Neuronal stem cell (in vitro differentiated cells): ENCODE results near the gene CEP162.
"Not testable (repeated sequence)": the region's sequence is repeated elsewhere in the genome, so short reads cannot be mapped to it uniquely, and the experiment has no call there.

ENCODE experiments used
- DNase-seq: peaks from one replicate; pipeline ENCODE4 v3.0.0-alpha.2; 2013; ENCODE audit warnings: low spot score
- H2AFZ ChIP-seq: one replicate; pipeline ENCODE4 v1.6.1; 2013; ENCODE audit warnings: mild to moderate bottlenecking, low read length, inconsistent platforms
- H2AK5ac ChIP-seq: 2 replicates; pipeline ENCODE4 v1.6.1; 2013; ENCODE audit warnings: low read depth, mild to moderate bottlenecking, inconsistent platforms, low read length, moderate library complexity, mixed read lengths
- H2BK120ac ChIP-seq: 2 replicates; pipeline ENCODE4 v1.6.1; 2013; ENCODE audit warnings: low read depth, mild to moderate bottlenecking, inconsistent platforms, low read length, moderate library complexity, mixed read lengths
- H2BK12ac ChIP-seq: one replicate; pipeline ENCODE4 v1.6.1; 2013; ENCODE audit warnings: low read length, inconsistent platforms
- H2BK15ac ChIP-seq: 2 replicates; pipeline ENCODE4 v1.6.1; 2013; ENCODE audit warnings: mild to moderate bottlenecking, low read length, inconsistent platforms, mixed read lengths
- H2BK5ac ChIP-seq: one replicate; pipeline ENCODE4 v1.6.1; 2013; ENCODE audit warnings: inconsistent platforms, mild to moderate bottlenecking, low read length, moderate library complexity
- H3K14ac ChIP-seq: one replicate; pipeline ENCODE4 v1.6.1; 2013; ENCODE audit warnings: low read length, inconsistent platforms
- H3K18ac ChIP-seq: 2 replicates; pipeline ENCODE4 v1.6.1; 2013; ENCODE audit warnings: low read length, inconsistent platforms
- H3K23ac ChIP-seq: 2 replicates; pipeline ENCODE4 v1.6.1; 2013; ENCODE audit warnings: low read depth, mild to moderate bottlenecking, mixed read lengths, low read length, inconsistent platforms; ENCODE audit not compliant: poor library complexity
- H3K27ac ChIP-seq: replicated peaks from 3 replicates; pipeline ENCODE4 v1.5.1; 2013; ENCODE audit warnings: low read length, inconsistent platforms
- H3K27me3 ChIP-seq, 3 experiments: 2 replicates each; pipeline ENCODE4 v1.6.1; 2013; ENCODE audit warnings: low read length in 3 of 3, mild to moderate bottlenecking in 2 of 3, inconsistent platforms in 1 of 3, low read depth in 1 of 3, mixed read lengths in 1 of 3, moderate library complexity in 1 of 3; ENCODE audit not compliant: control insufficient read depth in 3 of 3, insufficient read depth in 3 of 3
- H3K36me3 ChIP-seq, 2 donors: replicated peaks in 1 of 2; 2 replicates each; pipeline ENCODE4 v1.6.1; 2013; ENCODE audit warnings: low read length in 2 of 2; ENCODE audit not compliant: control insufficient read depth in 2 of 2, insufficient read depth in 2 of 2
- H3K4ac ChIP-seq: 2 replicates; pipeline ENCODE4 v1.6.1; 2013; ENCODE audit warnings: inconsistent platforms, mild to moderate bottlenecking, low read length, moderate library complexity
- H3K4me1 ChIP-seq, 2 donors: 1 replicate in 1 of 2; 2 replicates in 1 of 2; pipeline ENCODE4 v1.6.1; 2013; ENCODE audit warnings: low read length in 2 of 2, low read depth in 1 of 2; ENCODE audit not compliant: control insufficient read depth in 2 of 2, insufficient read depth in 1 of 2
- H3K4me2 ChIP-seq: one replicate; pipeline ENCODE4 v1.6.1; 2013; ENCODE audit warnings: mild to moderate bottlenecking, low read length, inconsistent platforms; ENCODE audit not compliant: insufficient read depth, poor library complexity, severe bottlenecking
- H3K4me3 ChIP-seq, 2 donors: 2 replicates each; pipeline ENCODE4 v1.5.1; 2013; ENCODE audit warnings: low read length in 2 of 2, mild to moderate bottlenecking in 2 of 2, inconsistent platforms in 1 of 2, moderate library complexity in 1 of 2
- H3K79me1 ChIP-seq: one replicate; pipeline ENCODE4 v1.6.1; 2013; ENCODE audit warnings: low read depth, mild to moderate bottlenecking, inconsistent platforms, low read length, moderate library complexity
- H3K9ac ChIP-seq: one replicate; pipeline ENCODE4 v1.6.1; 2013; ENCODE audit warnings: mild to moderate bottlenecking, low read depth, low read length, inconsistent platforms; ENCODE audit not compliant: poor library complexity
- H3K9me3 ChIP-seq, 2 donors: replicated peaks in 1 of 2; 2 replicates each; pipeline versions ENCODE3 to v1.6.1; 2013; ENCODE audit warnings: low read length in 2 of 2, mild to moderate bottlenecking in 2 of 2, inconsistent platforms in 1 of 2, low read depth in 1 of 2, mixed read lengths in 1 of 2, moderate library complexity in 1 of 2; ENCODE audit not compliant: control insufficient read depth in 2 of 2, insufficient read depth in 1 of 2
- H4K8ac ChIP-seq: one replicate; pipeline ENCODE4 v1.6.1; 2013; ENCODE audit warnings: low read depth, mild to moderate bottlenecking, inconsistent platforms, low read length, moderate library complexity
- H4K91ac ChIP-seq: one replicate; pipeline ENCODE4 v1.6.1; 2013; ENCODE audit warnings: low read length, low read depth, mild to moderate bottlenecking, inconsistent platforms; ENCODE audit not compliant: poor library complexity
- WGBS, 2 donors: extraction: QIAGEN DNeasy Blood & Tissue Kit; methylation state at CpG; one replicate each; pipeline ENCODE4 v1.1.7; 2013; ENCODE audit warnings: missing lambda C conversion rate in 2 of 2, mixed read lengths in 1 of 2; ENCODE audit not compliant: insufficient read length in 2 of 2, insufficient replicate concordance in 1 of 2; ENCODE audit errors: extremely low coverage in 2 of 2; 5-methylcytosine and 5-hydroxymethylcytosine counted together

Gene CEP162

DNA sequence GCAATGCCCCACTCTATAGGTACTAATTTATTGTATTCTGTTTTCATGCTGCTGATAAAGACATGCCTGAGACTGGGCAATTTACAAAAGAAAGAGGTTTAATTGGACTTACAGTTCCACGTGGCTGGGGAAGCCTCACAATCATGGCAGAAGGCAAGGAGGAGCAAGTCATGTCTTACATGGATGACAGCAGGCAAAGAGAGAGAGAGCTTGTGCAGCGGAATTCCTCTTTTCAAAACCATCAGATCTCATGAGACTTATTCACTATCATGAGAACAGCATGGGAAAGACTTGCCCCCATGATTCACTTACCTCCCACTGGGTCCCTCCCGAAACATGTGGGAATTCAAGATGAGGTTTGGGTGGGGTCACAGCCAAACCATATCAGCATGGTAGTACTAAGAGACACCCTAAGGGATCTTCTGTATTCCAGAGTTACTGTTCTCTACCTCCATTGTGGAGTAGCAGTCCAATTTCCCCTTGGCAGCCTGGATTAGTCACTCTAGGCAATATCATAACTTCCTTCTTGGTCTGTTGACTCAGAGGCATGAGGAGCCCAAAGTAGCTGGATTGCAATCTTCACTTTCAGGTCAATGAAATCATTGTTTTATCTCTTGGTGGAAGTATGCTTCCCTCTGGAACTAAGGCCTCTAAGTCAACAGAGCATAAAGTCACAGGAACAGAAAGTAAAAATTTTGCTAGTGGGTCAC lies 122.1 kb downstream of the CEP162 start:
- not testable (repeated sequence) for H2AFZ ChIP-seq, H3K9me3 ChIP-seq, H2BK120ac ChIP-seq, H3K14ac ChIP-seq, H4K8ac ChIP-seq, H2BK12ac ChIP-seq, H2BK15ac ChIP-seq, H3K4ac ChIP-seq, H3K4me3 ChIP-seq, H3K27me3 ChIP-seq, DNase-seq, H2BK5ac ChIP-seq, H2AK5ac ChIP-seq, H3K79me1 ChIP-seq, H3K9ac ChIP-seq, H3K23ac ChIP-seq, H4K91ac ChIP-seq, H3K18ac ChIP-seq, H3K27ac ChIP-seq, H3K4me1 ChIP-seq, H3K4me2 ChIP-seq, H3K36me3 ChIP-seq
- no CpG with 5 or more reads among the region's 3 CpGs for WGBS, 2 donors

DNA sequence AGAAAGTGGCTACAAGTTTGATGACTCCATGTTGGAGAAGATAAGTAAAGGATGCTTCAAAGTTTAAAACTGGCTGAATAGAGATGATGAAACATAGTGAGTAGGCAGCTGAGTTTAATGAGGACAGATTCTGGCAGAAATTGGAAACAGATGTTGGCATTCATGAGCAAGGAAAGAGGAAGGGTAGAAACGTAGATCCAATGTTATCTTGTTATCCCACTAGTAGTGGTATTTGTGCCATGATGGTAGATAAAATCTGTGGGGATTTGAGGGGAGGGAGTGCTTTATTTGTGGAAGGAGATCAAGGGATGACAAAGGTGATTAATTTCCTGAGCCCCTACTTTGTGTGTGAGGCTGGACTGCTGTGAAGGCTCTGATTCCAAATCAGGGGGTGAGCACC lies 124.4 kb downstream of the CEP162 start:
- H2BK15ac ChIP-seq = no peak overlapping the region
- no peak overlapping the region for H4K8ac ChIP-seq
- no peak overlapping the region for H2AFZ ChIP-seq
- H3K4ac ChIP-seq = no peak overlapping the region
- H2BK12ac ChIP-seq = no peak overlapping the region
- H3K4me2 ChIP-seq = no peak overlapping the region
- no peaks in the 10 kb centered on the region for H3K36me3 ChIP-seq
- no peak overlapping the region for H3K23ac ChIP-seq
- no peak overlapping the region for H2AK5ac ChIP-seq
- peaks cover 0 to 3% of the 10 kb centered on the region in 2 donors for H3K9me3 ChIP-seq
- no peaks in the 10 kb centered on the region for H3K4me1 ChIP-seq
- H2BK120ac ChIP-seq = no peak overlapping the region
- H3K27me3 ChIP-seq = no peaks in the 10 kb centered on the region
- H2BK5ac ChIP-seq = no peak overlapping the region
- no peaks in the 10 kb centered on the region for H3K79me1 ChIP-seq
- no peak overlapping the region for H3K18ac ChIP-seq
- DNase-seq = no peak
- H3K9ac ChIP-seq = no peak overlapping the region
- no peak overlapping the region for H3K4me3 ChIP-seq
- H4K91ac ChIP-seq = no peak overlapping the region
- H3K14ac ChIP-seq = no peak overlapping the region
- no CpG with 5 or more reads among the region's 1 CpG for WGBS, 2 donors
- H3K27ac ChIP-seq = no peak overlapping the region

DNA sequence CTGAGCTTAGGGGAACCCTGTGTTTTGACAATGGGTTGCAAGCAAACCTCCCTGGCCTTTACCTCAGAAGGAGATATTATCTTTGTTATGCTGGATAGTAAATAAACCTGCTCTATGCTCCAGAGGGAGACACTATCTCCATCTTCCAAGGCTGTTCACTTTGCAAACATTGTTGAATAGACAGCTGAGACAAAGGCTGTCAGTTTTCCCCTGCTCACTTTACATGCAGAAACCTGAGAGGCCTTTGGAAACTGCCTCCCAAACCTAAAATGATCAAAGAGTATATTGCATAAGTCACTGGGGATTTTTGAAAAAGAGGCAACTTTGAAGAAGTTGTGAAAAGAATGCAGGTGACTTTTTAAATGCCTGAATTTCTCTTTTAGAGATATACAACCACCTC lies 132.3 kb downstream of the CEP162 start:
- no peak overlapping the region for H2BK15ac ChIP-seq
- no peak overlapping the region for H2BK5ac ChIP-seq
- no peak overlapping the region for H2BK120ac ChIP-seq
- H3K9ac ChIP-seq = no peak overlapping the region
- H3K14ac ChIP-seq = no peak overlapping the region
- no peak overlapping the region for H3K4me2 ChIP-seq
- H3K27me3 ChIP-seq = no peaks in the 10 kb centered on the region
- no peak overlapping the region for H2AK5ac ChIP-seq
- H3K27ac ChIP-seq = no peak overlapping the region
- H3K4me3 ChIP-seq = no peak overlapping the region
- no peak overlapping the region for H2AFZ ChIP-seq
- no peak overlapping the region for H3K18ac ChIP-seq
- H3K4ac ChIP-seq = no peak overlapping the region
- peaks cover 0 to 3% of the 10 kb centered on the region in 2 donors for H3K9me3 ChIP-seq
- no peak overlapping the region for H3K23ac ChIP-seq
- peaks cover 0 to 2% of the 10 kb centered on the region in 2 donors for H3K4me1 ChIP-seq
- H3K79me1 ChIP-seq = no peaks in the 10 kb centered on the region
- DNase-seq = no peak
- no peak overlapping the region for H2BK12ac ChIP-seq
- no peak overlapping the region for H4K8ac ChIP-seq
- no peak overlapping the region for H4K91ac ChIP-seq
- H3K36me3 ChIP-seq = no peaks in the 10 kb centered on the region

DNA sequence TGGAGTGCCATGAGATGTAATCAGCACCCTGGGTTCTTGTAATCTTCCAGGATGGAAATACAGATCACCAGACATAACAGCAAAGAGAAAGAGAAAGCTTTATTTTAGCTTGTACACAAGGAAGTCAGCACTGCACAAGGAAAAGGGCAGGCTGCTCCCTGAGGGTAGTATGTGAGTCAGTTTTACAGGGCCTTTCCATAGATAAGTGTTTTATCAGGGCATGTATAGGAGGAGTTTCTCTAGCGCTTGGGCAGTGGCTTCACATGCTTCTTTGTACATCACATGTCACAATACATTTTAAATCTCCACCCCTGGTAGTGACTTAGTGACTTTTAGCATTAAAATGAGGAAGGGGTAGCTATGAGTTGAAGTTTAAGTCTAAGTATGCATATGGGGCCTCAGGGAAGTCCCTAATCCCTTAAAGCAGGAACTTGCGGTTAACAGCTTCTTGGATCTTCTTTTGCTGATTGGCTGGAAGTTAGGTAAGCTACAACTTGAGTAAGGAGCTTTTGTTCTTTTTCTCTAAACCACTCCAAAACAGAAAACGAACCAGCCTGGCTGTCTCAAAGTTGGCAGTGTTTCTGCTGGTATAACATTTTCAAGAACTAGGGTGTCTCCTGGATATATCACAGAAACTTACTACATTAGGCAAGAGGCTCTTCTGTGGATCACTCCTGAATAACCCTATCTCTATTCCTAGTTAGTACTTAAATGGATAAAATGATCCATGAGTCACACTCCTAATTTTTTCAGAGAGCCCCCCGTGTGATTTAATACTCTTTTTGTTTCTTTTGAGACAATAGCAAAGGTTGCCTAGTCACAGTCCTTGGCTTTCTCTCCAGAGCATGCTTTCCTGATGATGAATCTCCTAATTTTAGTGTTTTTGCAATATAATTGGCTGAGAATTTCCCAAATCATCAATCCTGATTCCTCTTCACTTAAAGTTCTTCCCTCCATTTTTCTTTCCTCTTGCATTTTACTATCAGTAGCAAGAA lies 133.7 kb downstream of the CEP162 start:
- Histone ChIP-seq H3K18ac (no peak overlapping the region), H3K9me3 (no peaks in the 10 kb centered on the region), H4K8ac (no peak overlapping the region), H2BK15ac (no peak overlapping the region), H3K23ac (no peak overlapping the region), H3K4me2 (no peak overlapping the region), H3K4me1 (peaks cover 0 to 2% of the 10 kb centered on the region in 2 donors), H2BK120ac (no peak overlapping the region), H3K9ac (no peak overlapping the region), H3K36me3 (no peaks in the 10 kb centered on the region), H3K4me3 (no peak overlapping the region), H3K79me1 (no peaks in the 10 kb centered on the region), H3K27ac (no peak overlapping the region), H3K27me3 (no peaks in the 10 kb centered on the region), H2BK5ac (no peak overlapping the region), H3K4ac (no peak overlapping the region), H2AK5ac (no peak overlapping the region), H4K91ac (no peak overlapping the region), H3K14ac (no peak overlapping the region), H2AFZ (no peak overlapping the region), H2BK12ac (no peak overlapping the region)
- no CpG with 5 or more reads among the region's 4 CpGs for WGBS, 2 donors
- DNase-seq = no peak
